Adrenal gland (tissue), 12 donors: ENCODE data around the gene LEAP2. TPM values are rescaled to one million over a fixed set of nuclear protein-coding genes. Genes with fewer than 3 reads are reported as not detected.

Experiments
- DNase-seq, 7 donors: peaks; one replicate each; pipeline ENCODE4 v3.0.0-alpha.2; 2019 to 2020
- H3K27ac ChIP-seq, 5 donors: fragments of 200-600 bp; sonication (generic) in 4 of 5; 1 replicate in 3 of 5; 2 replicates in 2 of 5; pipeline versions ENCODE4 v1.5.1 to v1.8.0; 2016 to 2020; ENCODE audit warnings: mild to moderate bottlenecking in 1 of 5
- H3K27me3 ChIP-seq: fragments of 200-600 bp; 2 replicates; pipeline ENCODE4 v1.8.0; 2021
- H3K36me3 ChIP-seq, 2 donors: fragments of 200-600 bp; replicated peaks in 1 of 2; 1 replicate in 1 of 2; 2 replicates in 1 of 2; pipeline versions ENCODE4 v1.5.1 to v1.8.0; 2018 to 2022
- H3K4me1 ChIP-seq, 2 donors: fragments of 200-600 bp; replicated peaks in 1 of 2; 1 replicate in 1 of 2; 2 replicates in 1 of 2; pipeline versions ENCODE4 v1.5.1 to v1.8.0; 2018 to 2021
- H3K4me3 ChIP-seq, 4 donors: fragments of 200-600 bp; sonication (generic) in 3 of 4; one replicate each; pipeline ENCODE4 v1.5.1; 2016 to 2018
- H3K9me3 ChIP-seq, 3 donors: fragments of 200-600 bp; sonication (generic) in 1 of 3; replicated peaks in 1 of 3; 1 replicate in 2 of 3; 2 replicates in 1 of 3; pipeline versions ENCODE4 v1.5.1 to v1.8.0; 2016 to 2021
- POLR2A ChIP-seq, 2 donors: fragments of 450-650 bp; IDR thresholded peaks; one replicate each; pipeline ENCODE4 v1.6.1; 2017; ENCODE audit warnings: antibody characterized with exemption in 2 of 2, mild to moderate bottlenecking in 2 of 2, moderate library complexity in 1 of 2
- WGBS, 4 donors: extraction: QIAGEN DNeasy Blood & Tissue Kit in 2 of 4; methylation state at CpG; one replicate each; pipeline versions ENCODE4 v1.1.5 to v1.1.7; 2013 to 2017; 5-methylcytosine and 5-hydroxymethylcytosine counted together
- intact Hi-C, 2 donors: fragments of 100-400 bp; cut with DNase I; formaldehyde crosslinking; loops; one replicate each; pipeline versions ENCODE4 v1.14.1 to v1.15.0; 2022 to 2023
- polyA plus RNA-seq, 3 donors: library from polyadenylated mRNA; stranded (reverse); fragments of 200-250 nt in 2 of 3; fragments of 350-450 nt in 1 of 3; fragmentation: Illumina TruSeq in 1 of 3; extraction: RNeasy Lipid Tissue Mini Kit (QIAGEN cat#74804) in 1 of 3; gene quantifications; one replicate each; pipeline ENCODE4 v1.2.3, GENCODE V29; 2013 to 2014
- total RNA-seq, 9 donors: library from RNA; depleted of rRNA in 4 of 9; stranded (reverse); fragments of >200 nt in 4 of 9; fragments of 120-200 nt in 1 of 9; fragmentation: NEBNext Ultra II Directional in 1 of 9; extraction: Animal tissue kit (Norgen Biotek cat#: 25700) in 1 of 9; gene quantifications; one replicate each; pipeline versions ENCODE4 v1.1.0 to v1.2.4, GENCODE V29; 2013 to 2023
- TF ChIP-seq, protein P1 (sequence below), 6 experiments: fragments of 450-650 bp in 4 of 6; fragments of 200-600 bp in 2 of 6; sonication (generic) in 1 of 6; IDR thresholded peaks; 1 replicate in 5 of 6; 2 replicates in 1 of 6; pipeline versions ENCODE4 v1.5.1 to v1.8.0; 2016 to 2021; ENCODE audit warnings: antibody characterized with exemption in 6 of 6, mild to moderate bottlenecking in 2 of 6, moderate library complexity in 1 of 6
- donor health status: healthy with polysubstance abuse.
- donor health status: Bipolar disorder and iron deficiency.
- donor health status: DM: yes; HTN: yes; CAD: no.
- donor health status: DM: no; HTN: no; CAD: no.
- donor health status: DM: no; HTN: no; CAD: no.
- donor health status: DM: yes; HTN: yes; CAD: no.

The LEAP2 gene
- total and polyA plus RNA-seq, 12 donors: 0.39 to 3.1 (median 1.3) TPM; not detected in 2

DNA sequence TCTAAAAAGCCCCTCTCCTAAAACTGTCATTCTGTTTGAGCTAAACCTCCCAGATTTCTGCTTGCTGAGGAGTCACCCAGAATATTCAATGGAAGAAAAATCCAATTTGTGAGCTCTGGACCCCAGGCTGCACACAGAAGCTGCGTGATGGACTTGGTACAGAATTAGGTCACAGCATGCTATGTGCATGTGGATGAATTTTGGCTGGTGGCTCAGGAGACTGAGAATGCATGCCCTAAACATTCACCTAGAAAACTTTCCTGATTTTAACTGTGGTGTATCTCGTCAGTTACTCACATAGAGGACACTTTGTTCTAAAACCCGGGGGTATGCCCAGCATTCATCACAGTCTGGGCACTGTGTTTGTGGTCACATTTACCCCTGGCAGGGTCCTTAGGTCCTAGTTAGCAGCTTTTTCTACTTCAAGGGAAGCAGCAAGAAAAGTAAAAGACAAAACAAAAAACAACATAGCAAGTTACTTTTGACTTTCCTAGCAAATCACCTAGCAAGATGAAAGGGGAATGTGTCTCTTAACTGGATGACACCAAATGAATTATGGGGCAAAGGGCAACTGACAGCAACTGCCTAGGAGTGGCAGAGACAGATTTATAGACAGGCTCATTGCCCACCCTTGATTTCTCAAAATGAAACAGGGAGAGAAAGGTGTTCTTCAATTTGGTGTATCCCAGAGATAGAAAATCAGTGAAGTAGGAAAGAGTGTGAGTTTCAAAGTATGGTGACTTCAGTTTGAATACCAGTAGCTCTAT lies 34.8 kb upstream of the LEAP2 start:
- 56 to 82% (median 80%) methylated on average over 3 of the region's 3 CpGs for WGBS, 4 donors
- Histone ChIP-seq H3K27ac (no peak overlapping the region), H3K36me3 (no peaks in the 10 kb centered on the region), H3K4me3 (no peak overlapping the region), H3K4me1 (no peaks in the 10 kb centered on the region), H3K9me3 (no peaks in the 10 kb centered on the region), H3K27me3 (no peaks in the 10 kb centered on the region)
- no peak for TF ChIP-seq POLR2A (IDR thresholded peaks at IDR 0.05)
- TF ChIP-seq, protein P1, sequence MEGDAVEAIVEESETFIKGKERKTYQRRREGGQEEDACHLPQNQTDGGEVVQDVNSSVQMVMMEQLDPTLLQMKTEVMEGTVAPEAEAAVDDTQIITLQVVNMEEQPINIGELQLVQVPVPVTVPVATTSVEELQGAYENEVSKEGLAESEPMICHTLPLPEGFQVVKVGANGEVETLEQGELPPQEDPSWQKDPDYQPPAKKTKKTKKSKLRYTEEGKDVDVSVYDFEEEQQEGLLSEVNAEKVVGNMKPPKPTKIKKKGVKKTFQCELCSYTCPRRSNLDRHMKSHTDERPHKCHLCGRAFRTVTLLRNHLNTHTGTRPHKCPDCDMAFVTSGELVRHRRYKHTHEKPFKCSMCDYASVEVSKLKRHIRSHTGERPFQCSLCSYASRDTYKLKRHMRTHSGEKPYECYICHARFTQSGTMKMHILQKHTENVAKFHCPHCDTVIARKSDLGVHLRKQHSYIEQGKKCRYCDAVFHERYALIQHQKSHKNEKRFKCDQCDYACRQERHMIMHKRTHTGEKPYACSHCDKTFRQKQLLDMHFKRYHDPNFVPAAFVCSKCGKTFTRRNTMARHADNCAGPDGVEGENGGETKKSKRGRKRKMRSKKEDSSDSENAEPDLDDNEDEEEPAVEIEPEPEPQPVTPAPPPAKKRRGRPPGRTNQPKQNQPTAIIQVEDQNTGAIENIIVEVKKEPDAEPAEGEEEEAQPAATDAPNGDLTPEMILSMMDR (IDR thresholded peaks at IDR 0.05): no peak
- DNase-seq: no peak
- intact Hi-C loops: no loop called here

DNA sequence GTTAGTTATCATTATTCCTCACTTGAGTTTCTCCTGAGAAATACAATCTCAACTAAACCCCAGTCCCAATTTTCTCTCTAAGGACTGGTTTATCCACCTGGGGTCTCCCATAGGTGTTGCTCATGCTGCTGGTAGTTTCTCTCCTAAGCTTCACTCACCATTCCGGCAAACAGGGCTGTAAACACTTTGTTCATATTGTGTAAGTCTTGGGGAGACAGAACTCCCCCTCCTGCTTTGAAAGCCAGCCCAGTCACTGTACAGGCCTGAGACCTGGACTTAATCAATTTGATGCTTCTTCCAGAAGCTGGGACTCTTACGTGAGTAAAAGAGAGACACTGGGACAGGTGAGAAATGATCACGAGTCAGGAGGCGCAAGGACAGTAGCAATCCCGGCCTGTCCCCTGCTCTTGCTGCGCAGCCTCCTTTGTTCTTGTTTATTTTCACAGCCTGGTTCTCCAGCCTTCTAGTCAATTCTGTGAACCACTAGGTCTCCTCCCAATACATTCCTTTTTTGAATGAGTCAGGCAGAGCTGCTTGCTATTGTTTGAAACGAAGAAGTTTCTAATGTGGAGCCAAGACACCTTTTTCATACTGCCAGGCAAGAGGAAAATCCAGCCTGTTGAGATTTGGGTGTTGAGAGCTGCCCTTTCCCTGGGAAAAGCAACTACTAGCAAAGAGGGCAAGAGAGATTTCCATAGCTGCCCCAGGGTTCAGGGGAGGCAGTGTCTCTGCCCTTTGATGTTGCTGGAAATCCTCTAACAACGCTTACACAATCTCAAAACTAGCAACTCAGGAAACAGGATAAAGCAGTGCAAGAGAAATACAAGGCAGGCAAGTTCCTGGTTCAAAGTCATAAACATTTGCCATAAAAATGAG lies 33.8 kb upstream of the LEAP2 start:
- no peak overlapping the region for H3K4me3 ChIP-seq
- intact Hi-C loops: no loop called here
- H3K9me3 ChIP-seq: no peaks in the 10 kb centered on the region
- H3K27ac ChIP-seq: peak overlapping the region in 1 of 5 donors; percentile 12
- no peaks in the 10 kb centered on the region for H3K4me1 ChIP-seq
- WGBS, 4 donors: 80 to 84% (median 81%) methylated on average over 8 of the region's 8 CpGs
- H3K27me3 ChIP-seq: no peaks in the 10 kb centered on the region
- no peak for DNase-seq
- TF ChIP-seq, protein P1 (IDR thresholded peaks at IDR 0.05): no peak
- TF ChIP-seq POLR2A (IDR thresholded peaks at IDR 0.05): no peak
- H3K36me3 ChIP-seq: no peaks in the 10 kb centered on the region

DNA sequence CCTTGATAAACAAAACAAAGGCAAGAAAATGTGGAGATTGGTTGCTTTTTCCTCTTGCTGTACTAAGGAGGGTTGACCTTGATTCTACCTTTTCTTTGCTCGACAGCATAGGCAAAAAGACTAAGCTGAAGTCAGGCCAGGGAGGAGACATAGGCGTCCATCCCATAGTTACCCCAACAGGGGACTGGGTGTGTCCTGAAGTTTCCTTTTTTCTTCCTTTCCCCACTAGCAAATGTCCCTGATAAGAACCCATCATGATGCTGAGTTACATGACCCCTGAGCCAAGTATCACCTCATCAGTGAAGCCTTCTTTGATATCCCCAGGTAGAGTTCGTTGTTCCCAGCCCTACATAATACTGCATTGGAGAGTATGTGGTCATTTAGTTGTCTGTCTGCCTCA lies 33.2 kb upstream of the LEAP2 start:
- Histone ChIP-seq H3K27me3 (no peaks in the 10 kb centered on the region), H3K4me3 (no peak overlapping the region), H3K9me3 (no peaks in the 10 kb centered on the region), H3K36me3 (no peaks in the 10 kb centered on the region), H3K27ac (no peak overlapping the region), H3K4me1 (no peaks in the 10 kb centered on the region)
- intact Hi-C loops: no loop called here
- DNase-seq: no peak
- 58 to 74% (median 71%) methylated on average over 3 of the region's 3 CpGs for WGBS, 4 donors
- no peak for TF ChIP-seq POLR2A (IDR thresholded peaks at IDR 0.05)
- TF ChIP-seq, protein P1 (IDR thresholded peaks at IDR 0.05): no peak

DNA sequence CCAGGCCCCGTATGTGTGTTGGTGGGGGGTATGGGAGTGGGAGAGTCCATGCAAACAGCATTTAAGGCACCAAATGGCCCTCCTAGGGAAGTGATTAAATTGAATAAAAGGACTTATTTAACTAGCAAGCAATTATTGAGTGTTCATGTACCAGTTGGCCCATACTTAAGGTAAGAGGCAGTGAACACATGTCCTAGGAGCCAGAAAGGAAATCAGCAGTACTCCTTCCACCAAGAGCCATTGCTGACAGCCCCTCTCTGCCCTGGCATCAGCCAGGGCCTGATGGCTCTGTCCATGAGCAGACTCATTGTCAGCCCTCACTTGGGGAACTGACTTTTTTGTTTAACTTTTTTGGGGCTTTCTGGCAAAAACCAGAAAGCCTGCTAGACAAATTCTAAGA lies 32.6 kb upstream of the LEAP2 start:
- no peak overlapping the region for H3K27ac ChIP-seq
- TF ChIP-seq, protein P1 (IDR thresholded peaks at IDR 0.05): no peak
- TF ChIP-seq POLR2A (IDR thresholded peaks at IDR 0.05): no peak
- intact Hi-C loops: no loop called here
- no peak overlapping the region for H3K4me3 ChIP-seq
- WGBS, 4 donors: 45 to 78% (median 53%) methylated on average over 1 of the region's 1 CpG
- no peak for DNase-seq
- H3K4me1 ChIP-seq: no peaks in the 10 kb centered on the region
- no peaks in the 10 kb centered on the region for H3K36me3 ChIP-seq
- H3K27me3 ChIP-seq: no peaks in the 10 kb centered on the region
- H3K9me3 ChIP-seq: no peaks in the 10 kb centered on the region
